ENCODE results near the gene CLMP.

The CLMP gene

DNA sequence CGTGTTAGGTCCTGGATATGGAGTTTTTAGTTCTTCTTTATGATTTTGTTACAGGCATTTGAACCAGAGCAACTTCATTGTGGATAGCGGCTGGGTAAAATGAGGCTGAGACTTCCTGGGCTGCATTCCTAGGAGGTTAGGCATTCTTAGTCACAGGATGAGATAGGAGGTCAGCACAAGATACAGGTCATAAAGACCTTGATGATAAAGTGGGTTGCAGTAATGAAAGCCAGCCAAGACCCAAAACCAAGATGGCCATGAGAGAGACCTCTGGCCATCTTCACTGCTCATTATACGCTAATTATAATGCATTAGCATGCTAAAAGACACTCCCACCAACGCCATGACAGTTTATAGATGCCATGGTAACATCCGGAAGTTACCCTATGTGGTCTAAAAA, 23.4 kb upstream of the CLMP start:
- TF ChIP-seq, protein P1, sequence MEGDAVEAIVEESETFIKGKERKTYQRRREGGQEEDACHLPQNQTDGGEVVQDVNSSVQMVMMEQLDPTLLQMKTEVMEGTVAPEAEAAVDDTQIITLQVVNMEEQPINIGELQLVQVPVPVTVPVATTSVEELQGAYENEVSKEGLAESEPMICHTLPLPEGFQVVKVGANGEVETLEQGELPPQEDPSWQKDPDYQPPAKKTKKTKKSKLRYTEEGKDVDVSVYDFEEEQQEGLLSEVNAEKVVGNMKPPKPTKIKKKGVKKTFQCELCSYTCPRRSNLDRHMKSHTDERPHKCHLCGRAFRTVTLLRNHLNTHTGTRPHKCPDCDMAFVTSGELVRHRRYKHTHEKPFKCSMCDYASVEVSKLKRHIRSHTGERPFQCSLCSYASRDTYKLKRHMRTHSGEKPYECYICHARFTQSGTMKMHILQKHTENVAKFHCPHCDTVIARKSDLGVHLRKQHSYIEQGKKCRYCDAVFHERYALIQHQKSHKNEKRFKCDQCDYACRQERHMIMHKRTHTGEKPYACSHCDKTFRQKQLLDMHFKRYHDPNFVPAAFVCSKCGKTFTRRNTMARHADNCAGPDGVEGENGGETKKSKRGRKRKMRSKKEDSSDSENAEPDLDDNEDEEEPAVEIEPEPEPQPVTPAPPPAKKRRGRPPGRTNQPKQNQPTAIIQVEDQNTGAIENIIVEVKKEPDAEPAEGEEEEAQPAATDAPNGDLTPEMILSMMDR (IDR thresholded peaks at IDR 0.05; ENCODE audit: low read depth, low read length, missing control alignments) = no peak
- H3K4me3 ChIP-seq (ENCODE audit: low read depth, low read length) = no peak overlapping the region
- no peak for DNase-seq (ENCODE audit: low read depth)

DNA sequence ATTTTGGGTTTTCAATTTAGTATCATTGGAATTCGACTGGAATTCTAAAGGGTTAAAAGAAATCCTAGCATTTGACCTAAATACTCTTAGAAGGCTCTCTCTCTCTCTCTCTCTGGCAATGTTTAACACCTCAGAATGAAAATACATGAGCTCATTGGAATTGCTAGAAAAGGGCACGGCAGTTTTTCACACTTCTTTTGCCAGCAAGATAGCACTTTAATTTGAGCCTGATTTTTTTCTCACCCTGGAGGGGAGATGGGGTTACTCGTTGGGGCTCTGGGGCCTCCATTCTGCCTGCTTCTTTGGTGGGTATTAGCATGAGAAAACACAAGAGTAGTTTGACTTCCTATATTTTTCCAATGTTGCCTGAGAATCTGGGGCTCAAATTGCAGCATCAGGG, 22.8 kb upstream of the CLMP start:
- H3K4me3 ChIP-seq (ENCODE audit: low read depth, low read length) = no peak overlapping the region

GRCh38 chr11:123216249-123216648, 21.2 kb upstream of the CLMP start:
- no peak for DNase-seq (ENCODE audit: low read depth)
- no peak overlapping the region for H3K4me3 ChIP-seq (ENCODE audit: low read depth, low read length)
- TF ChIP-seq, protein P1 (IDR thresholded peaks at IDR 0.05; ENCODE audit: low read depth, low read length, missing control alignments) = no peak

More for the DNA sequence above, 22.8 kb upstream of the CLMP start:
- TF ChIP-seq, protein P1 (IDR thresholded peaks at IDR 0.05; ENCODE audit: low read depth, low read length, missing control alignments) = no peak
- no peak for DNase-seq (ENCODE audit: low read depth)

DNA sequence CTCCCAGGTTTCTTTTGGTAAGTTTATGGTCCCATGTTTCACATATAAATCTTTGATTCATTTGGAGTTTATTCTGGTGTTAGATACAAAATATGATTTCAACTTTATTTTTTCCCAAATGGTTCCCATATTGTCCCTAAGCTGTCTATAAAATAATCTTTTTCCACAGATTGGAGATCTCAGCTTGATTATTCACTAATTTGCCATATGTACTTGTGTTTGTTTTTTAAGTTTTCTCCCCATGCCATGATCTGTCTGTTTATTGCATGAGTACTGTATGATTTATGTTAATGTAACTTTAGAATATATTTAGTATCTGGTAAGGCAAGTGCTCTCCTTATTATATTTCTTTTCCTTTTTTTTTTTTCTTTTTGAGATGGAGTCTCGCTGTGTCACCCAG, 19.9 kb upstream of the CLMP start:
- TF ChIP-seq, protein P1 (IDR thresholded peaks at IDR 0.05; ENCODE audit: low read depth, low read length, missing control alignments) = no peak
- DNase-seq (ENCODE audit: low read depth) = no peak
- no peak overlapping the region for H3K4me3 ChIP-seq (ENCODE audit: low read depth, low read length)

DNA sequence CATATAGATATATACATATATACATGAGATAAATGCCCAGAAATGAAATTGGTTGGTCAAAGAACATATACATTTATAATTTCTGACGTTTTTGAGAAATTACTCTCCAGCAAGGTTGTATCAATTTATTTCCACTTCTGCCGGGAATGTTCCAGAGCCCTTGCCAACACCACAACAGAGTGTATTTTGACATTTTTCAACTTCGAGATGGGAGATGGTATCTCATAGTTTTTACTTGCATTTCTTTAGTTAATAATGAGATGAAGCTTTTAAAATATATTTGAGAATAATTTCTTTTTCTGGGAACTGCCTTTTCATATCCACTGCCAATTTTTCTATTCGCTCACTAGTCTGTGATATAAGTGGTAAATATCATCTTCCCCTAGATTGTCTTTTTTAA, 19.3 kb upstream of the CLMP start:
- TF ChIP-seq, protein P1 (IDR thresholded peaks at IDR 0.05; ENCODE audit: low read depth, low read length, missing control alignments) = no peak
- H3K4me3 ChIP-seq (ENCODE audit: low read depth, low read length) = no peak overlapping the region
- DNase-seq (ENCODE audit: low read depth) = no peak

- TF ChIP-seq, protein P1 (IDR thresholded peaks at IDR 0.05; ENCODE audit: low read depth, low read length, missing control alignments) = no peak
- H3K4me3 ChIP-seq (ENCODE audit: low read depth, low read length) = no peak overlapping the region
- no peak for DNase-seq (ENCODE audit: low read depth)
Observed at GRCh38 chr11:123213307-123213771, 18.3 kb upstream of the CLMP start.

GRCh38 chr11:123212406-123212805, 17.4 kb upstream of the CLMP start:
- no peak overlapping the region for H3K4me3 ChIP-seq (ENCODE audit: low read depth, low read length)
- TF ChIP-seq, protein P1 (IDR thresholded peaks at IDR 0.05; ENCODE audit: low read depth, low read length, missing control alignments) = no peak
- no peak for DNase-seq (ENCODE audit: low read depth)
